GM10266 (cell line): Measurements from ENCODE around the gene CIC.
A peak's percentile ranks its signal among the peaks of the same experiment; 100 is the strongest.
"Not testable (repeated sequence)": the region's sequence is repeated elsewhere in the genome, so short reads cannot be mapped to it uniquely, and the experiment has no call there.

ENCODE experiments used
- DNase-seq: peaks from one replicate; pipeline ENCODE4 v3.0.0; 2012; ENCODE audit errors: extremely low spot score
- TF ChIP-seq, protein P1 (sequence below): IDR thresholded peaks from 2 replicates; pipeline ENCODE4 v1.5.1; 2012; ENCODE audit warnings: mild to moderate bottlenecking, low read depth; ENCODE audit not compliant: control insufficient read depth, insufficient read depth; ENCODE audit errors: missing control alignments

The CIC gene

DNA sequence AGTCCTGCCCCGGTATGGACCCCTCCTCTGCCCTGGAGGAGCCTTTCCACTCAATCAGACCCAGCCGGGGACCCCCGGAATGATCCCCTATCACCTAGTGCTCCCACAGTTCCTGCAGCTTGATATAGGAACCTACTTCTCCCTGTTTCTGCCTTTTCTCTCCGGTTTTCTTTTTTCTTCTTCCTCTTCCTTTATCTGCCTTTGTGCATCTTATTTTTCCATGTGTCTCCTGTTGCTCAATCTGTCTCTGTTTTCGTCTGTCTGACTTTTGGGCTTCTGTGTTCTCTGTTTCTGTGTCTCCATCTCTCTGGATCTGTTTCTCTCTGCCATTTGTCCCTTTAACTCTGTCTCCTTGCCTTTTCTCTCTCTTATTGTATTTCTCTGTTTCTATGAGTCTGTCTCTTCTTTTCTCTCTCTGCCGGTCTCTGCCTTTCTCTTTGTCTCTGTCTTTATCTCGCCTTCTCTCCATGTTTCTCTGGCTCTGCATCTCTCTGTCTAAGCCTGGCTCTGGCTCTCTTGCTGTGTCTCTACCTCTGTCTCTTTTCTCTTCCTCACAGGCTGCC, 66.4 kb downstream of the CIC start:
- no peak for DNase-seq
- TF ChIP-seq, protein P1, sequence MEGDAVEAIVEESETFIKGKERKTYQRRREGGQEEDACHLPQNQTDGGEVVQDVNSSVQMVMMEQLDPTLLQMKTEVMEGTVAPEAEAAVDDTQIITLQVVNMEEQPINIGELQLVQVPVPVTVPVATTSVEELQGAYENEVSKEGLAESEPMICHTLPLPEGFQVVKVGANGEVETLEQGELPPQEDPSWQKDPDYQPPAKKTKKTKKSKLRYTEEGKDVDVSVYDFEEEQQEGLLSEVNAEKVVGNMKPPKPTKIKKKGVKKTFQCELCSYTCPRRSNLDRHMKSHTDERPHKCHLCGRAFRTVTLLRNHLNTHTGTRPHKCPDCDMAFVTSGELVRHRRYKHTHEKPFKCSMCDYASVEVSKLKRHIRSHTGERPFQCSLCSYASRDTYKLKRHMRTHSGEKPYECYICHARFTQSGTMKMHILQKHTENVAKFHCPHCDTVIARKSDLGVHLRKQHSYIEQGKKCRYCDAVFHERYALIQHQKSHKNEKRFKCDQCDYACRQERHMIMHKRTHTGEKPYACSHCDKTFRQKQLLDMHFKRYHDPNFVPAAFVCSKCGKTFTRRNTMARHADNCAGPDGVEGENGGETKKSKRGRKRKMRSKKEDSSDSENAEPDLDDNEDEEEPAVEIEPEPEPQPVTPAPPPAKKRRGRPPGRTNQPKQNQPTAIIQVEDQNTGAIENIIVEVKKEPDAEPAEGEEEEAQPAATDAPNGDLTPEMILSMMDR: no peak

DNA sequence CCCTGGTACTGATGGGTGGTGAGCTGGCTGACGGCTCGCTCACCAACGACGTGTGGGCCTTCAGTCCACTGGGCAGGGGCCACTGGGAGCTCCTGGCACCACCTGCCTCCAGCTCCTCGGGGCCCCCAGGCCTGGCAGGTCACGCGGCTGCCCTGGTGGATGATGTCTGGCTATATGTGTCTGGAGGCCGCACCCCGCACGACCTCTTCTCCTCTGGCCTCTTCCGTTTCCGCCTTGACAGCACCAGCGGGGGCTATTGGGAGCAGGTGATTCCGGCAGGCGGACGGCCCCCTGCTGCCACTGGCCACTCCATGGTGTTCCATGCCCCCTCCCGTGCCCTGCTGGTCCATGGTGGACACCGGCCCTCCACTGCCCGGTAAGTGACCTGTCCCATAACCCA, 66.9 kb downstream of the CIC start:
- no peak for DNase-seq
- TF ChIP-seq, protein P1: no peak

DNA sequence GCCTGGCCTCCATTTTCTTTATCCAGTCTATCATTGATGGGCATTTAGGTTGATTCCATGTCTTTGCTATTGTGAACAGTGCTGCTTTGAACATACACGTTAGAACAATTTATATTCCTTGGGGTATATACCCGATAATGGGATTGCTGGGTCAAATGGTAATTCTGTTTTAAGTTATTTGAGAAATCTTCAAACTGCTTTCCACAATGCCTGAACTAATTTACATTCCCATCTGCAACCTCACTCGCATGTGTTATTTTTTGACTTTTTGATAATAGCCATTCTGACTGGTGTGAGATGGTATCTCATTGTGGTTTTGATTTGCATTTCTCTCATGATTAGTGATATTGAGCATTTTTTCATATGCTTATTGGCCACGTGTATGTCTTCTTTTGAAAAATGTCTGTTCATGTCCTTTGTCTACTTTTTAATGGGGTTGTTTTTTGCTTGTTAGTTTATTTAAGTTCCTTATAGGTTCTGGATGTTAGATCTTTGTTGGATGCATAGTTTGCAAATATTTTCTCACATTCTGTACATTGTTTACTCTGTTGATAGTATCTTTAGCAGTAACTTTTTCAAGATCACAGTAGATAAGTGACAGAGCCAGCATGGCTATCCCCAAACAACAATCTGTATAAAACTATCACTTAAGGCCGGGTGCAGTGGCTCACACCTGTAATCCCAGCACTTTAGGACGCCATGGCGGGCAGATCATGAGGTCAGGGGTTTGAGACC, 70.2 kb downstream of the CIC start:
- DNase-seq: not testable (repeated sequence)

DNA sequence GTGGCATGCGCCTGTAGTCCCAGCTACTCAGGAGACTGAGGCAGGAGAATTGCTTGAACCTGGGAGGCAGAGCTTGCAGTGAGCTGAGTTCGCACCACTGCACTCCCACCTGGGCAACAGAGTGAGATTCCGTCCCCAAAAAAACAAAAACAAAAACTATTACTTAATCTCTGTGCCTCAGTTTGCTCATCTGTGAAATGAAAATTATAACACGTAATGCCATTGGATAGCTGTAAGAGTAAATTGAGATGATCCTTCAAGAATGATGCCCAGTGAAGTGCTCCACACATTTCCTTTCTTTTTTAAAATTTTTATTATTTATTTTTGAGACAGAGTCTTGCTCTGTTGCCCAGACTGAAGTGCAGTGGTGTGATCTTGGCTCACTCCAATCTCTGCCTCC, 70.9 kb downstream of the CIC start:
- not testable (repeated sequence) for DNase-seq

DNA sequence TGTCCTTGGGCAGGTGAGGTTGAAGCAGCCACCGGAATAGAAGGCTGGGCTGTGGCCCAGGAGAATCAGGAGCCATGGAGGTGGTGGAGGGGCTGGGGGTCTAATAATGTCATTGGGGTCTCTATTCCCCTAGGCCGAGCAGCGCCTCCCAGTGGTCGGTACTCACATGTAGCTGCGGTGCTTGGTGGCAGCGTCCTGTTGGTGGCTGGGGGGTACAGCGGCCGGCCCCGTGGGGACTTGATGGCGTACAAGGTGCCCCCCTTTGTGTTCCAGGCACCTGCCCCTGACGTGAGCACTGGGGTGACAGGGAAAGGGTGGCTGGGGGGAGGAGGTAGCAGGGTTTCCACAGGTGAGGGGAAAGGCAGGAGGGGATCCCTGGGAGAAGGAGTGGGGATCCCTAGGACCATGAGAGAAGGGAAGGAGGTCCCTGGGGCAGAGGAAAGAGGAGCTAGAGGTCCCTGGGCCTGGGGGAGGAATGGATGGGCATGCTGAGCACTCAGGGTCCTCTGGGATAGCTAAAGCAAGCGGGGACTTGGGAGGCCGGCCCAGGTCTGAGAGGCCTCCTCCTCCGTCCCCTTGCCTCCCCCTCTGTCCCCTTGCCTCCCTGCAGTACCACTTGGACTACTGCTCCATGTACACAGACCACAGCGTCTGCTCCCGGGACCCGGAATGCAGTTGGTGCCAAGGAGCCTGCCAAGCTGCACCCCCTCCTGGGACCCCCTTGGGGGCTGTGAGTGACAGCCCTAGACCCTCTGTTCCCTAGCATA, 74.5 kb downstream of the CIC start:
- no peak for DNase-seq
- TF ChIP-seq, protein P1: peak; percentile 4

DNA sequence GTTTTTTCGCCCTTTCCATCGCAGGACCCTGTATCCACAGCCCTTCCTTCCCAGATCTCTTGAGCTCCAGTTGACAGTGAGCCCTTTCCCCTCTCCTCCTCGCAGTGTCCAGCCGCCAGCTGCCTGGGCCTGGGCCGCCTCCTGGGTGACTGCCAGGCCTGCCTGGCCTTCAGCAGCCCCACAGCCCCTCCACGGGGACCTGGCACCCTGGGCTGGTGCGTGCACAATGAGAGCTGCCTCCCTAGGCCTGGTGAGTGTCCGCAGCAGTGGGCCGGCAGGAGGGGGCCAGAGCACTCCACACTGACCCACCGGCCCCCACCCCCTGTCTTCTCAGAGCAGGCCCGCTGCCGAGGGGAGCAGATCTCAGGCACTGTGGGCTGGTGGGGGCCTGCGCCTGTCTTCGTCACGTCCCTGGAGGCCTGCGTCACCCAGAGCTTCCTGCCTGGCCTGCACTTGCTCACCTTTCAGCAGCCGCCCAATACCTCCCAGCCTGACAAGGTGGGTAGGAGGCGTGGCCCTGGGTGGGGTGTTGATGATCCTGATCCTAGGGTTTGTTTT, 75.4 kb downstream of the CIC start:
- TF ChIP-seq, protein P1: no peak
- no peak for DNase-seq
